NCI-H69 (cell line): ENCODE results near the gene RASAL2.
A peak's percentile ranks its signal among the peaks of the same experiment; 100 is the strongest.
"Not testable (repeated sequence)": the region's sequence is repeated elsewhere in the genome, so short reads cannot be mapped to it uniquely, and the experiment has no call there.

Source experiments
- DNase-seq: peaks from one replicate; lab custom pipeline; 2025; lab: John Stamatoyannopoulos, UW

Gene RASAL2

GRCh38 chr1:178389441-178389840 lies 295.5 kb downstream of the RASAL2 start:
- no peak for DNase-seq

GRCh38 chr1:178390280-178390679 lies 296.4 kb downstream of the RASAL2 start:
- DNase-seq = not testable (repeated sequence)

- peak; percentile 17 for DNase-seq
Observed at GRCh38 chr1:178393370-178393769, 299.5 kb downstream of the RASAL2 start.

- no peak for DNase-seq
Observed at GRCh38 chr1:178396789-178397188, 302.9 kb downstream of the RASAL2 start.

- DNase-seq = no peak
Observed at GRCh38 chr1:178397678-178398077, 303.8 kb downstream of the RASAL2 start.

GRCh38 chr1:178399177-178399728 lies 305.3 kb downstream of the RASAL2 start:
- DNase-seq = no peak

GRCh38 chr1:178405137-178405536 lies 311.2 kb downstream of the RASAL2 start:
- DNase-seq = no peak

- no peak for DNase-seq
Observed at GRCh38 chr1:178407215-178407614, 313.3 kb downstream of the RASAL2 start.

- peak; percentile 27 for DNase-seq
Observed at GRCh38 chr1:178407655-178408054, 313.8 kb downstream of the RASAL2 start.

GRCh38 chr1:178408871-178409270 lies 315.0 kb downstream of the RASAL2 start:
- no peak for DNase-seq

GRCh38 chr1:178409541-178409940 lies 315.6 kb downstream of the RASAL2 start:
- no peak for DNase-seq

- no peak for DNase-seq
Observed at GRCh38 chr1:178411756-178412399, 318.0 kb downstream of the RASAL2 start.

GRCh38 chr1:178412400-178412770 lies 318.5 kb downstream of the RASAL2 start:
- DNase-seq = no peak

- no peak for DNase-seq
Observed at GRCh38 chr1:178417858-178418257, 324.0 kb downstream of the RASAL2 start.

GRCh38 chr1:178418284-178418955 lies 324.5 kb downstream of the RASAL2 start:
- DNase-seq = no peak

- DNase-seq = no peak
Observed at GRCh38 chr1:178434360-178434759, 340.5 kb downstream of the RASAL2 start.

GRCh38 chr1:178434899-178435435 lies 341.1 kb downstream of the RASAL2 start:
- DNase-seq = no peak

- no peak for DNase-seq
Observed at GRCh38 chr1:178436899-178437298, 343.0 kb downstream of the RASAL2 start.

GRCh38 chr1:178438432-178438831 lies 344.5 kb downstream of the RASAL2 start:
- no peak for DNase-seq

- no peak for DNase-seq
Observed at GRCh38 chr1:178442925-178443324, 349.0 kb downstream of the RASAL2 start.

GRCh38 chr1:178450871-178451270 lies 357.0 kb downstream of the RASAL2 start:
- no peak for DNase-seq

GRCh38 chr1:178451529-178451928 lies 357.6 kb downstream of the RASAL2 start:
- no peak for DNase-seq

GRCh38 chr1:178452013-178452412 lies 358.1 kb downstream of the RASAL2 start:
- no peak for DNase-seq
